Fibroblast of skin of left biceps (primary cell): ENCODE results near the gene NREP.

ENCODE experiments used
- DNase-seq, 2 experiments: peaks; one replicate each; pipeline ENCODE4 v3.0.0-alpha.2; 2013; ENCODE audit warnings: low read depth in 2 of 2

The NREP gene

GRCh38 chr5:111756581-111757354, at the start of gene NREP:
Gene NREP, minus strand, starts transcription at chr5:111757194. Its CDS starts 1,422 bp downstream, at chr5:111755772.
- DNase-seq, result no peak

- no peak for DNase-seq
These were observed 49.8 kb upstream of the NREP start for GRCh38 chr5:111806753-111807152.

GRCh38 chr5:111806156-111806555, 49.2 kb upstream of the NREP start:
- DNase-seq, result no peak

DNA sequence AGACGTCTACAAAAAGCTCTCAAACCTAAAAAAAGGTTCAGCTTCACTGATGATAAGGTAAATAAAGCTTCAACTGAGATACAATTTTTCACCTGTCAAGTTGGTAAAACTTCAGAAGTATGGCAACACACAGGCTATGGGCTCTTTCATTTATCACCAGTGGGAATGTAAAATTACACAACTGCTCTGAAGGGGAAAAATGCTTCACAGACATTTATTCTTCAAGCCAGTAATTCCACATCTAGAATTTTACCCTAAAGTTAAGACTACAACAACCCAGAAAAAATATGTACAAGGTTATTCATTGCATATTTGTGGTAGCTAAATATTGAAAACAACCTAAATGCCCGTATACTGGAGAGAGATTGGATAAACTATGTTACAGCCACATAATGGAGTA, 48.1 kb upstream of the NREP start:
- no peak for DNase-seq

DNA sequence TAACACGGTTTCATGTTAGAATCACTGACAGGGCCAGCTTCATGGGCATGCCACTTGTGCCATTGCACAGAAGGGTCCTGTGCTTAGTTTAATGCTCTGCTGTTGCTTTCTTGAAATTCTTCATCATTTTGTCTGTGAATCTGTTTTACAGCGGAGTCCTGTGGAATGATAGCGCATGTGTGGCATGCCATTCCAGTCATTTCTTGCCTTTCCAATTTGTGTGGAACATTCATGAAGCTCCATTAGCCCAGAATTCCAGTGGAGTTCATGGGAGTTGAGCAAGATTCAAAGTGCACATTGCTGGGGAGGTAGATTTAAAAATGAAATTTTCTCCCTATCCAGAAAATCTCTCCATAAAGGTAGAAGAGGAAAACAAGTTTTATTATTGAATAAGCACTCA, 43.4 kb upstream of the NREP start:
- no peak for DNase-seq

DNA sequence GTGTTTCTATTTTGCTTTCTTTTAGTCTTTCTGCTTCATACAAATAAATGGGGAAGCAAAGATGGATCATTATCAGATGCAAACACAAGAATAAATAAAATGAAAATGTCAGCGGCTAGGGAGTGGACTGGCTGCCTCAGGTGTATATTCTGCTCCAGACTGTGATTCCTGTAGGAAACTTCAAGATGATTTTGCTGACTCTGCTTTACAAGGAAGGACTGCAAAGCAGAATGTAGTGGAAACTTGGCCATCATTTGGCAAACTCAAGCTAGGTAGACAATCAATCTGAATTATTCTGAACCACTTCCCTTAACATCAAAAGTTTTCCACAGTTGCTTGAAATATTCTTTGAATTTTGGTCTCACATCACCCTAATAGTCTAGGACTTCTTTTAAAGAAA, 38.1 kb upstream of the NREP start:
- DNase-seq, result no peak

DNA sequence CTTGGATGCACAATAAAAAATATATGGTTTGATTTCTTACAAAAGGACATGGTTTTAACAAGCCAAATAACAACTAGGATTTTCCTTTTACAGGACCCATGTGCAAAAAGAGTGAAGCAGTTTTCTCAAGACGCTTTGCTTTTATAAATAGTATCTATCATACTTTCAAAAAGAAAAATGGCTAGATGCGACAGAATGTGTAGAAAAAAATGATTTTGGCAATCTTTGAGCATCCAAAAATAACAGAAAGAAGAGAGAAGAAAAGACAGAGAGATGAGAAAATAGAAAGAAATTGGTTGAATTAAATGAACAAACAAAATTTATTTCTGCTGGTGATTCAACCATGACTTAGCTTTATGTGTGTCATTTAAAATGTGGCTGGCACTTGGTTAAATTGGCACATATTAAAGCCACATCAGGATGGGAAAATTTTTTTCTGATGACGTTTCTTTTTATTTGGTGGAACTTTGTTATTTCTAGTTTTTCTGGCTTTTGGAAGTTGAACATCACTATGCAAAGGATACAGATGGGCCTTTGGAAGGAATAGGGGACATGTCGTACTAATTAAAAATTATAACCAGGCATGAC, 35.6 kb upstream of the NREP start:
- DNase-seq, result no peak

DNA sequence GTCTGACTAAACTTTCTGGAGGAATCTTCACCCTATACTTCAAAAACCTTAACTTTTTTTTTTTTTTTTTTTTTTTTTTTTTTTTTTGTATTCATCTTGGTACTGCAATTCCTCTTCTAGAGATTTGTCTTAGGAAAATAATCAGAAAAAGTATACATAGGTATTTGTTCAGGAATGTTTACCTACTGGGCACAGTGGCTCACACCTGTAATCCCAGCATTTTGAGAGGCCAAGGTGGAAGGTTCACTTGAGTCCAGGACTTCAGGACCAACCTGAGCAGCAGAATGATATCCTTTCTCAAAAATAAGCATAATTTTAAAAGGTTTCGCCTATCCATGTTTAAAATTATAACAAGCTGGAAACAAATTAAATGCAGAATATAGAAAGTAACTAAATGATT, 33.3 kb upstream of the NREP start:
- no peak for DNase-seq

DNA sequence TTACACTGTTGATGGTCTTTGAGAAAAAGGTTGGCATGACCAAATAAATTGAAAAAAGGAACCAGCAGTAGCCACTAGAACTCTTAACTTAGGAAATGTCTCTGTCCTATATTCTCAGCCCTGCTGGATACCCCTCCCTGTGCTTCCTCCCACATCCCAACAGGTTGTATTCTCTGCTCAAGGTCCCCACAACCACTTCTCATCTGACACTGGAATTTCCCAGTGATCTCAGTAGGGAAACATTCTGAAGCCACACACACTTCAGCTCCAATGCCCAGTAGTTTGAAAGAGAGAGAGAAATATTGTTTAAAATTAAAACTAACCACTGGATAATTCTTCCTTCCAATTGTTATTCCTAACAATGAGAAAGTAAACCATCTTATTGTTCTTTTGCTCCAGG, 30.0 kb upstream of the NREP start:
- no peak for DNase-seq

DNA sequence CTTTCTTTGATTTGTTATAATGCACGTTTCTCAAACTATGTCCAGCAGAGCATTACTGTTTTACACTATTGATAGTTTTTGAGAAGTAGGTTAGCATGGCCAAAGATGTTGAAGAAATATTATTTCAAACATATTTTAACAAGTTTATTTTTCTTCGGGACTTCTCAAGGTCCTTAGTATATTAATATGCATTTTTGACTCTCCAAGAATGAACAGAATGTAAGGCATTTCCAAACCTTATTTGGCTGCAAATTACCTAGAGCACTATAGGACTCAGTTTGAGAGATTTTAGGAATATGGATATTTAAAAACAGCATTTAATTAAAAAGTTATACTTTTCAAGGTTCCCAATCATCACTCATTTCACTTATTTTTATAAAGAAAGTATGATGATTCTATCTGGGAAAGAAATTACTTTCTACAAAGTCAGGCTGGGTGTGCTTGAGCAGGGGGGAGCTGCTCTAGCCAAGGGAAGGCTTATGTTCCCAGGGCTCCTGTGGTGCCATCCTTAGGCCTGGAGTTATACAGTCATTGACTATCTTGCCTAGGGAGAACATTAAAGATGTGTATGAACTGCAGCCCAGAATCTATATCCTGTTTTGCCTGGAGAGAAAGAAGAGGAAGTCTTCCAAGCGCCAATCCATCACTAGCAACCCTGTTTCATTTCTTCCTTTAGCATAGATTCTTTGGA, 27.6 kb upstream of the NREP start:
- no peak for DNase-seq

DNA sequence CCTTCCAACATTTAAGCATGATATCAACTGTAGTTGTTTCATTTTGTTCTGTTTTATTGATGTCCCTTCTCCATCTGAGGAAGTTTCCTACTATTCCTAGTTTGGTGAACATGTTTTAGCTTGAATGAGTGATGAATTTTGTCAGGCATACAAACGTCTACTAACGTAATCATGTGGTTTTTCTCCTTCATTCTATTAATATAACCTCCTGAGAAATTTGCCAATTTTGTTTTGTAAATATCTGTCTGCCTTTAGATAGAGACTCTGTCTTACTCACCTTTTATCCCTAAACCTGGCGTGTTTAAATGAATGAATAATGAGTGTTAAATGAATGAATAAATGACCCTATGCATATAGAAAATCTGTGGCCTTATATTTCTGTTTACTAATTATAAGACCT, 26.5 kb upstream of the NREP start:
- DNase-seq, result no peak

DNA sequence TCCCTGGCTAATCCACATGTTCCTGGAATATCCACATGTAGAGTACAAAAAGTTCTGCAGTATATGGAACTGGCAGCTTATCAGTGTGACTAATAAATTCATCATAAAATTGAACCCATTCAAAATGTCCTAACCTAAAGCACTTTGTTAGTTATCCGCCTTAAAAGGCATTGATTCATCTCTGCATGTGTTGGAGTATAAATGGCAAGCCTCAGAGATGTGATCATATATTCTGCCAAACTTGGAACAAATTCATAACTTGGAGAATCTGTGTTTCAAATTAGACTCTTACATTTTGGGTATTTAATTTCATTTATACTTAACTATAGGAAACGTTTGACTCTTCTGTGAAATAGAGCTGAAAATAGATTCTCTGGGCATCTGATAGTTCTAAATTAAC, 25.2 kb upstream of the NREP start:
- peak in 1 of 2 experiments; percentile 28 for DNase-seq

DNA sequence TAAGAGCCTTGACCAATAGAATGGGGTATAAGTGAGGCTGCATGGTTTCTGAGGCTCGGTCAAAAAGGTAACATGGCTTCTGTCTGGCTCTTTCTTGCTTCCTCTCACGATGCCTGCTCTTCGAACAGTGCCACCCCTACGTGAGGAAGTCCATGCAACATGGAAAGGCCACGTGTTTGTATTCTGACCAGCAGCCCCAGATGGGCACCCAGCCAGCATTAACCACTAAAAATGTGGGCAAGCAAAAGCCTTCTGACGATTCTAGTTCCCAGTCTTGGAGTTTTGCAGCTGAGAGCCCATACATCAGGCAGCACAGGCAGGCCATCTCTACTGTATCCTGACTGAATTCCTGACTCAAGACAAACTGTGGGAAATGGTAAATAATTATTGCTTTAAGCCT, 24.2 kb upstream of the NREP start:
- DNase-seq, result no peak

DNA sequence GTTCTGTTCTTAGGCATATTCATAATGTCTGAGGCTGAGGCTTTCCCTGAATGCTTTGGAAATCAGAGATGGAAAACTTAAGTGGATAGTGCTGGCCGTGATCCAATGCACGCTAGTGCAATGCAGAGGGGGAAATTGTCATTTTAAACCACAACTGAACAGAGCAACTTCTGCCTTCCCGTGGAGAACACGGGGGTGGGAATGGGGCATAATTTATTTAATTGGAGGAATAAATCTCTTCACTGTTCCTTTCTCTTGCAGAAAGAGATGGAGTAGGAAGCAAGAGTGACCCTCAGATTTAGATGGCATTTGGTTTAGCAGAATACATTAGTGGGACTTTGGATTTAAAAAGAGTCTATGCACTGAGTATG, 22.9 kb upstream of the NREP start:
- no peak for DNase-seq

GRCh38 chr5:111779260-111779921, 22.4 kb upstream of the NREP start:
- DNase-seq, result no peak

GRCh38 chr5:111776913-111777781, 20.2 kb upstream of the NREP start:
- DNase-seq, result peak in 1 of 2 experiments; percentile 29

- DNase-seq, result no peak
These were observed 18.2 kb upstream of the NREP start for GRCh38 chr5:111775224-111775623.

- DNase-seq, result no peak
These were observed 17.5 kb upstream of the NREP start for GRCh38 chr5:111774525-111774924.

- DNase-seq, result no peak
These were observed 15.6 kb upstream of the NREP start for GRCh38 chr5:111772456-111773122.

DNA sequence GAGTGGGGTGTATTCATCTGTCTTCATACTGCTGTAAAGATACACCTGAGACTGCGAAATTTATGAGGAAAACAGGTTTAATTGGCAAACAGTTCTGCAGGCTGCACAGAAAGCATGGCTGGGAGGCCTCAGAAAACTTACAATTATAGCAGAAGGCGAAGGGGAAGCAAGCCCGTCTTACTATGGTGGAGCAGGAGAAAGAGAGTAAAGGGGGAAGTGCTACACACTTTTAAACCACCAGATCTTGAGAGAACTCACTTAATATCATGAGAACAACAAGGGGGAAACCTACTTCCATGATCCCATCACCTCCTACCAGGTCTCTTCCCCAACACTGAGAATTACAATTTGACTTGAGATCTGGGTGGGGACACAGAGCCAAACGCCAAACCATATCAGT, 12.5 kb upstream of the NREP start:
- DNase-seq, result no peak
